ENCODE results near the gene MDM1.

The MDM1 gene

DNA sequence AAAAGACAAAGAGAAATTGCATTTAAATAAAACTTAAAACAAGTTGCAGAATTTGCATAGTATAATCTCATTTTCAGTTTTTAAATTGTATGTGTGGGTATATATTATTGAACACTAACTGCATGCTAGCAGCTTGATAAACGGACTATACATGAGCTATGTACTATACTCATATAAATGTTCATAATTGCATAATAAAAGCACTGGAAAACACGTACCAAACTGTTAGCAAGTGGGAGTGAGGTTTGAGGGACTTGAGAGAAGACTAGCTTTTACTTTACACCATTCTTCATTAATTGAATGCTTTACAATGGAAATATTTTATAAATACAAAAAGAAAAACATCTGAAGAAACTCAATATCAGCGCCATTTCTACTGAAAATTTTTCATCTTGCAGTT lies 32.2 kb upstream of the MDM1 start:
- no peaks in the 10 kb centered on the region for H3K36me3 ChIP-seq (ENCODE audit: control insufficient read depth in 2 of 2, insufficient read depth in 1 of 2, low read length in 2 of 2)
- H3K27ac ChIP-seq (ENCODE audit: extremely low read depth, low read depth, low read length): no peak overlapping the region
- ChIA-PET POLR2A (interaction anchor here (1.5 kb wide), 1 partner anchor 248 kb away, joined by 5 read pairs; no protein-coding TSS in a partner anchor), CTCF (no interaction called here)
- H3K4me1 ChIP-seq (ENCODE audit: control insufficient read depth, insufficient read depth, low read length): no peaks in the 10 kb centered on the region
- H3K4me3 ChIP-seq (ENCODE audit: low read depth, low read length): no peak overlapping the region
- H3K9me3 ChIP-seq (ENCODE audit: control insufficient read depth, insufficient read depth, low read depth, low read length): no peaks in the 10 kb centered on the region
- no peak for TF ChIP-seq ZBTB44 (tag by site-specific recombination; IDR thresholded peaks at IDR 0.05)
- no peak for TF ChIP-seq ZNF23 (tag by site-specific recombination; IDR thresholded peaks at IDR 0.05; ENCODE audit: borderline replicate concordance)
- TF ChIP-seq TRIM28 (IDR thresholded peaks at IDR 0.05; ENCODE audit: borderline replicate concordance, low read length): no peak
- no peak for TF ChIP-seq ZNF311 (tag by site-specific recombination; IDR thresholded peaks at IDR 0.05; ENCODE audit: borderline replicate concordance)
- TF ChIP-seq ZNF2 (tag by site-specific recombination; IDR thresholded peaks at IDR 0.05): no peak
- TF ChIP-seq ZNF169 (tag by site-specific recombination; IDR thresholded peaks at IDR 0.05): no peak
- TF ChIP-seq, protein P1, sequence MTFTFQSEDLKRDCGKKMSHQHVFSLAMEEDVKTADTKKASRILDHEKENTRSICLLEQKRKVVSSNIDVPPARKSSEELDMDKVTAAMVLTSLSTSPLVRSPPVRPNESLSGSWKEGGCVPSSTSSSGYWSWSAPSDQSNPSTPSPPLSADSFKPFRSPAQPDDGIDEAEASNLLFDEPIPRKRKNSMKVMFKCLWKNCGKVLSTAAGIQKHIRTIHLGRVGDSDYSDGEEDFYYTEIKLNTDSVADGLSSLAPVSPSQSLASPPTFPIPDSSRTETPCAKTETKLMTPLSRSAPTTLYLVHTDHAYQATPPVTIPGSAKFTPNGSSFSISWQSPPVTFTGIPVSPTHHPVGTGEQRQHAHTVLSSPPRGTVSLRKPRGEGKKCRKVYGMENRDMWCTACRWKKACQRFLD (tag by site-specific recombination; IDR thresholded peaks at IDR 0.05): no peak
- TF ChIP-seq, protein P2, sequence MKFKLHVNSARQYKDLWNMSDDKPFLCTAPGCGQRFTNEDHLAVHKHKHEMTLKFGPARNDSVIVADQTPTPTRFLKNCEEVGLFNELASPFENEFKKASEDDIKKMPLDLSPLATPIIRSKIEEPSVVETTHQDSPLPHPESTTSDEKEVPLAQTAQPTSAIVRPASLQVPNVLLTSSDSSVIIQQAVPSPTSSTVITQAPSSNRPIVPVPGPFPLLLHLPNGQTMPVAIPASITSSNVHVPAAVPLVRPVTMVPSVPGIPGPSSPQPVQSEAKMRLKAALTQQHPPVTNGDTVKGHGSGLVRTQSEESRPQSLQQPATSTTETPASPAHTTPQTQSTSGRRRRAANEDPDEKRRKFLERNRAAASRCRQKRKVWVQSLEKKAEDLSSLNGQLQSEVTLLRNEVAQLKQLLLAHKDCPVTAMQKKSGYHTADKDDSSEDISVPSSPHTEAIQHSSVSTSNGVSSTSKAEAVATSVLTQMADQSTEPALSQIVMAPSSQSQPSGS (tag by site-specific recombination; IDR thresholded peaks at IDR 0.05; ENCODE audit: low read depth): no peak
- TF ChIP-seq ZBTB49 (tag by site-specific recombination; IDR thresholded peaks at IDR 0.05; ENCODE audit: low read depth): no peak
- TF ChIP-seq, protein P3, sequence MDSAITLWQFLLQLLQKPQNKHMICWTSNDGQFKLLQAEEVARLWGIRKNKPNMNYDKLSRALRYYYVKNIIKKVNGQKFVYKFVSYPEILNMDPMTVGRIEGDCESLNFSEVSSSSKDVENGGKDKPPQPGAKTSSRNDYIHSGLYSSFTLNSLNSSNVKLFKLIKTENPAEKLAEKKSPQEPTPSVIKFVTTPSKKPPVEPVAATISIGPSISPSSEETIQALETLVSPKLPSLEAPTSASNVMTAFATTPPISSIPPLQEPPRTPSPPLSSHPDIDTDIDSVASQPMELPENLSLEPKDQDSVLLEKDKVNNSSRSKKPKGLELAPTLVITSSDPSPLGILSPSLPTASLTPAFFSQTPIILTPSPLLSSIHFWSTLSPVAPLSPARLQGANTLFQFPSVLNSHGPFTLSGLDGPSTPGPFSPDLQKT (IDR thresholded peaks at IDR 0.05; ENCODE audit: borderline replicate concordance, low read depth, low read length): no peak
- no peak for TF ChIP-seq ZEB2 (tag by site-specific recombination; IDR thresholded peaks at IDR 0.05)
- TF ChIP-seq KLF1 (tag by site-specific recombination; IDR thresholded peaks at IDR 0.05): no peak
- TF ChIP-seq ZFP3 (tag by site-specific recombination; IDR thresholded peaks at IDR 0.05; ENCODE audit: low read depth): no peak
- TF ChIP-seq KLF10 (tag by site-specific recombination; IDR thresholded peaks at IDR 0.05): no peak
- TF ChIP-seq ZNF391 (tag by site-specific recombination; IDR thresholded peaks at IDR 0.05; ENCODE audit: borderline replicate concordance, low read depth): no peak
- TF ChIP-seq, protein P4, sequence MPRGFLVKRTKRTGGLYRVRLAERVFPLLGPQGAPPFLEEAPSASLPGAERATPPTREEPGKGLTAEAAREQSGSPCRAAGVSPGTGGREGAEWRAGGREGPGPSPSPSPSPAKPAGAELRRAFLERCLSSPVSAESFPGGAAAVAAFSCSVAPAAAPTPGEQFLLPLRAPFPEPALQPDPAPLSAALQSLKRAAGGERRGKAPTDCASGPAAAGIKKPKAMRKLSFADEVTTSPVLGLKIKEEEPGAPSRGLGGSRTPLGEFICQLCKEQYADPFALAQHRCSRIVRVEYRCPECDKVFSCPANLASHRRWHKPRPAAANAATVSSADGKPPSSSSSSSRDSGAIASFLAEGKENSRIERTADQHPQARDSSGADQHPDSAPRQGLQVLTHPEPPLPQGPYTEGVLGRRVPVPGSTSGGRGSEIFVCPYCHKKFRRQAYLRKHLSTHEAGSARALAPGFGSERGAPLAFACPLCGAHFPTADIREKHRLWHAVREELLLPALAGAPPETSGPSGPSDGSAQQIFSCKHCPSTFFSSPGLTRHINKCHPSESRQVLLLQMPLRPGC (tag by site-specific recombination; IDR thresholded peaks at IDR 0.05): no peak
- TF ChIP-seq ZNF114 (tag by site-specific recombination; IDR thresholded peaks at IDR 0.05): no peak
- TF ChIP-seq ZNF510 (tag by site-specific recombination; IDR thresholded peaks at IDR 0.05; ENCODE audit: insufficient replicate concordance): no peak
- no peak for TF ChIP-seq ZNF112 (tag by site-specific recombination; IDR thresholded peaks at IDR 0.05)

All from HEK293 (cell line).